Measurements from ENCODE around the gene KCNC4. TPM values are rescaled to one million over a fixed set of nuclear protein-coding genes. Genes with fewer than 3 reads are reported as not detected.

KCNC4 gene
- total RNA-seq, 4 donors from 2014 or later: 3.8 to 12.5 (median 4.6) TPM

- TF ChIP-seq CTCF (IDR thresholded peaks at IDR 0.05) (no peak), POLR2A (IDR thresholded peaks at IDR 0.05) (no peak)
- no peak overlapping the region for H3K27ac ChIP-seq
Measured at GRCh38 chr1:110243574-110243973, 33.5 kb downstream of the KCNC4 start.

GRCh38 chr1:110245876-110246620 is 35.9 kb downstream of the KCNC4 start:
- WGBS, 2 donors: 73 to 77% methylated on average over 9 of the region's 9 CpGs

More at GRCh38 chr1:110243574-110243973, 33.5 kb downstream of the KCNC4 start:
- Histone ChIP-seq H3K27me3 (no peaks in the 10 kb centered on the region), H3K9me3 (no peaks in the 10 kb centered on the region), H3K4me1 (no peaks in the 10 kb centered on the region), H3K4me3 (replicated peaks in 1 of 3) (no peak overlapping the region), H3K36me3 (no peaks in the 10 kb centered on the region)
- no peak for DNase-seq
- intact Hi-C loops (cut with DNase I): no loop called here
- 35 to 39% methylated on average over 9 of the region's 9 CpGs for WGBS, 2 donors

GRCh38 chr1:110248746-110249145 is 38.6 kb downstream of the KCNC4 start:
- no peaks in the 10 kb centered on the region for H3K4me1 ChIP-seq
- WGBS, 2 donors: 86 to 88% methylated on average over 3 to 4 of the region's 4 CpGs
- TF ChIP-seq CTCF (IDR thresholded peaks at IDR 0.05) (no peak), POLR2A (IDR thresholded peaks at IDR 0.05) (no peak)
- DNase-seq: no peak
- H3K27me3 ChIP-seq: no peaks in the 10 kb centered on the region
- intact Hi-C loops (cut with DNase I): no loop called here
- no peak overlapping the region for H3K27ac ChIP-seq
- H3K9me3 ChIP-seq: no peaks in the 10 kb centered on the region
- H3K36me3 ChIP-seq: no peaks in the 10 kb centered on the region
- no peak overlapping the region for H3K4me3 ChIP-seq (replicated peaks in 1 of 3)

More at GRCh38 chr1:110245876-110246620, 35.9 kb downstream of the KCNC4 start:
- Histone ChIP-seq H3K4me1 (no peaks in the 10 kb centered on the region), H3K4me3 (replicated peaks in 1 of 3) (no peak overlapping the region), H3K27ac (no peak overlapping the region), H3K27me3 (no peaks in the 10 kb centered on the region), H3K36me3 (no peaks in the 10 kb centered on the region), H3K9me3 (no peaks in the 10 kb centered on the region)
- intact Hi-C loops (cut with DNase I): no loop called here
- no peak for DNase-seq
- TF ChIP-seq CTCF (IDR thresholded peaks at IDR 0.05) (no peak), POLR2A (IDR thresholded peaks at IDR 0.05) (no peak)

- H3K4me1 ChIP-seq: no peaks in the 10 kb centered on the region
- no peak overlapping the region for H3K4me3 ChIP-seq (replicated peaks in 1 of 3)
- WGBS, 2 donors: 61 to 76% methylated on average over 4 of the region's 4 CpGs
- H3K27me3 ChIP-seq: no peaks in the 10 kb centered on the region
- TF ChIP-seq POLR2A (IDR thresholded peaks at IDR 0.05): no peak
- no peak for TF ChIP-seq CTCF (IDR thresholded peaks at IDR 0.05)
- H3K27ac ChIP-seq: no peak overlapping the region
- intact Hi-C loops (cut with DNase I): no loop called here
- DNase-seq: no peak
- no peaks in the 10 kb centered on the region for H3K9me3 ChIP-seq
- H3K36me3 ChIP-seq: no peaks in the 10 kb centered on the region
Measured at GRCh38 chr1:110249256-110249655, 39.1 kb downstream of the KCNC4 start.

- Histone ChIP-seq H3K27me3 (no peaks in the 10 kb centered on the region), H3K27ac (no peak overlapping the region), H3K4me1 (no peaks in the 10 kb centered on the region), H3K36me3 (no peaks in the 10 kb centered on the region), H3K9me3 (no peaks in the 10 kb centered on the region), H3K4me3 (replicated peaks in 1 of 3) (no peak overlapping the region)
- no peak for TF ChIP-seq CTCF (IDR thresholded peaks at IDR 0.05)
- TF ChIP-seq POLR2A (IDR thresholded peaks at IDR 0.05): no peak
- 82 to 84% methylated on average over 4 of the region's 4 CpGs for WGBS, 2 donors
- no peak for DNase-seq
- intact Hi-C loops (cut with DNase I): no loop called here
Measured at GRCh38 chr1:110250008-110250407, 39.9 kb downstream of the KCNC4 start.

All from thyroid gland (tissue), 4 donors.